ENCODE results near the gene MUS81.
A peak's percentile ranks its signal among the peaks of the same experiment; 100 is the strongest.
"Not testable (repeated sequence)": the region's sequence is repeated elsewhere in the genome, so short reads cannot be mapped to it uniquely, and the experiment has no call there.

The MUS81 gene

GRCh38 chr11:65860278-65861164 lies at the start of gene MUS81:
MUS81 (plus strand) TSS chr11:65860433; CDS start chr11:65860754, 321 bp downstream.
- peak; percentile 99 for DNase-seq

GRCh38 chr11:65811764-65812475 lies 48.3 kb upstream of the MUS81 start:
- no peak for DNase-seq

- DNase-seq, result no peak
Measured at GRCh38 chr11:65814131-65814985, 45.9 kb upstream of the MUS81 start.

GRCh38 chr11:65814986-65815565 lies 45.2 kb upstream of the MUS81 start:
- no peak for DNase-seq

GRCh38 chr11:65816696-65817095 lies 43.5 kb upstream of the MUS81 start:
- no peak for DNase-seq

GRCh38 chr11:65817312-65817834 lies 42.9 kb upstream of the MUS81 start:
- no peak for DNase-seq

GRCh38 chr11:65817835-65818680 lies 42.2 kb upstream of the MUS81 start:
- DNase-seq, result peak; percentile 96

- DNase-seq, result no peak
Measured at GRCh38 chr11:65821107-65821506, 39.1 kb upstream of the MUS81 start.

GRCh38 chr11:65822776-65823528 lies 37.3 kb upstream of the MUS81 start:
- DNase-seq, result no peak

GRCh38 chr11:65826984-65827735 lies 33.1 kb upstream of the MUS81 start:
- no peak for DNase-seq

GRCh38 chr11:65829459-65829858 lies 30.8 kb upstream of the MUS81 start:
- DNase-seq, result no peak

GRCh38 chr11:65832231-65832630 lies 28.0 kb upstream of the MUS81 start:
- DNase-seq, result not testable (repeated sequence)

GRCh38 chr11:65833297-65834030 lies 26.8 kb upstream of the MUS81 start, which contains the start of gene SNX32:
SNX32 (plus strand) TSS chr11:65833963; CDS start chr11:65834066, 103 bp downstream.
- DNase-seq, result peak; percentile 95

GRCh38 chr11:65834202-65834601 lies 26.0 kb upstream of the MUS81 start:
- DNase-seq, result no peak

GRCh38 chr11:65842144-65842543 lies 18.1 kb upstream of the MUS81 start:
- no peak for DNase-seq

GRCh38 chr11:65843811-65844210 lies 16.4 kb upstream of the MUS81 start:
- no peak for DNase-seq

GRCh38 chr11:65844231-65844872 lies 15.9 kb upstream of the MUS81 start:
- no peak for DNase-seq

GRCh38 chr11:65847746-65848145 lies 12.5 kb upstream of the MUS81 start:
- no peak for DNase-seq
